ENCODE results near the gene NPHS1.
"Not testable (repeated sequence)": the region's sequence is repeated elsewhere in the genome, so short reads cannot be mapped to it uniquely, and the experiment has no call there.

Gene NPHS1

GRCh38 chr19:35872180-35872579, 19.9 kb upstream of the NPHS1 start:
- DNase-seq = no peak

- DNase-seq = no peak
Measured at GRCh38 chr19:35871611-35872010, 19.3 kb upstream of the NPHS1 start.

GRCh38 chr19:35870798-35871197, 18.5 kb upstream of the NPHS1 start:
- no peak for DNase-seq

- DNase-seq = not testable (repeated sequence)
Measured at GRCh38 chr19:35870124-35870736, 17.9 kb upstream of the NPHS1 start.

- no peak for DNase-seq
Measured at GRCh38 chr19:35869327-35870123, 17.2 kb upstream of the NPHS1 start.

GRCh38 chr19:35868823-35869326, 16.6 kb upstream of the NPHS1 start:
- no peak for DNase-seq

- no peak for DNase-seq
Measured at GRCh38 chr19:35868172-35868822, 16.0 kb upstream of the NPHS1 start, which contains the start of gene APLP1. TSS of gene APLP1 (plus strand) at chr19:35868574. CDS start at chr19:35868637, 63 bp downstream.

GRCh38 chr19:35863018-35863417, 10.7 kb upstream of the NPHS1 start:
- no peak for DNase-seq

GRCh38 chr19:35862528-35862927, 10.2 kb upstream of the NPHS1 start:
- DNase-seq = no peak

GRCh38 chr19:35861640-35862160, 9.4 kb upstream of the NPHS1 start:
- no peak for DNase-seq

GRCh38 chr19:35860818-35861639, 8.7 kb upstream of the NPHS1 start:
- DNase-seq = no peak

- no peak for DNase-seq
Measured at GRCh38 chr19:35860436-35860817, 8.1 kb upstream of the NPHS1 start.

- no peak for DNase-seq
Measured at GRCh38 chr19:35859414-35859813, 7.1 kb upstream of the NPHS1 start.

- no peak for DNase-seq
Measured at GRCh38 chr19:35858311-35858710, 6.0 kb upstream of the NPHS1 start.

- DNase-seq = peak; percentile 10 to 18
Measured at GRCh38 chr19:35856546-35857149, 4.3 kb upstream of the NPHS1 start, which contains the start of gene KIRREL2. TSS of gene KIRREL2 (plus strand) at chr19:35856911. CDS start at chr19:35857120, 209 bp downstream.

- DNase-seq = no peak
Measured at GRCh38 chr19:35853038-35853756, 893 bp upstream of the NPHS1 start.

- DNase-seq = no peak
Measured at GRCh38 chr19:35851213-35852028, 883 bp downstream of the NPHS1 start.

- DNase-seq = no peak
Measured at GRCh38 chr19:35848919-35849505, 3.3 kb downstream of the NPHS1 start.

- no peak for DNase-seq
Measured at GRCh38 chr19:35848486-35848885, 3.8 kb downstream of the NPHS1 start.

GRCh38 chr19:35847911-35848310, 4.4 kb downstream of the NPHS1 start:
- DNase-seq = no peak
